Lower leg skin (tissue), 4 donors: Measurements from ENCODE around the gene SLC6A3. TPM values are rescaled to one million over a fixed set of nuclear protein-coding genes. Genes with fewer than 3 reads are reported as not detected.

Experiments used
- DNase-seq, 2 donors: peaks; one replicate each; pipeline ENCODE4 v3.0.0-alpha.2; 2019; ENCODE audit warnings: low spot score in 2 of 2
- H3K4me3 ChIP-seq: fragments of 200-600 bp; sonication (generic); 2 replicates; pipeline ENCODE4 v1.5.1; 2017; ENCODE audit warnings: mild to moderate bottlenecking, low read depth; ENCODE audit not compliant: poor library complexity, severe bottlenecking
- CTCF ChIP-seq, 3 donors: fragments of 450-650 bp; IDR thresholded peaks; one replicate each; pipeline ENCODE4 v1.5.1; 2016; ENCODE audit warnings: antibody characterized with exemption in 3 of 3, mild to moderate bottlenecking in 3 of 3, moderate library complexity in 2 of 3
- POLR2A ChIP-seq, 2 donors: fragments of 450-650 bp; IDR thresholded peaks; one replicate each; pipeline ENCODE4 v1.6.1; 2016 to 2017; ENCODE audit warnings: antibody characterized with exemption in 2 of 2, mild to moderate bottlenecking in 1 of 2, moderate library complexity in 1 of 2
- WGBS, 2 donors: methylation state at CpG; one replicate each; pipeline ENCODE4 v1.1.5; 2018; 5-methylcytosine and 5-hydroxymethylcytosine counted together
- intact Hi-C: fragments of 100-400 bp; cut with DNase I; formaldehyde crosslinking; loops from one replicate; pipeline ENCODE4 v1.15.0; 2023; ENCODE audit warnings: low total_unique reads
- total RNA-seq, 4 donors: library from RNA; depleted of rRNA; stranded (reverse); fragments of >200 nt; gene quantifications; one replicate each; pipeline ENCODE4 v1.1.0, GENCODE V29; 2016

SLC6A3 gene
- total RNA-seq, 4 donors from 2014 or later = not detected

- intact Hi-C loops = no loop called here
- H3K4me3 ChIP-seq = no peak overlapping the region
- no peak for DNase-seq
- 89 to 90% methylated on average over 20 to 29 of the region's 29 CpGs for WGBS, 2 donors
- TF ChIP-seq POLR2A (IDR thresholded peaks at IDR 0.05) (no peak), CTCF (IDR thresholded peaks at IDR 0.05) (no peak)
Observed at GRCh38 chr5:1421521-1422341, 23.5 kb downstream of the SLC6A3 start.

DNA sequence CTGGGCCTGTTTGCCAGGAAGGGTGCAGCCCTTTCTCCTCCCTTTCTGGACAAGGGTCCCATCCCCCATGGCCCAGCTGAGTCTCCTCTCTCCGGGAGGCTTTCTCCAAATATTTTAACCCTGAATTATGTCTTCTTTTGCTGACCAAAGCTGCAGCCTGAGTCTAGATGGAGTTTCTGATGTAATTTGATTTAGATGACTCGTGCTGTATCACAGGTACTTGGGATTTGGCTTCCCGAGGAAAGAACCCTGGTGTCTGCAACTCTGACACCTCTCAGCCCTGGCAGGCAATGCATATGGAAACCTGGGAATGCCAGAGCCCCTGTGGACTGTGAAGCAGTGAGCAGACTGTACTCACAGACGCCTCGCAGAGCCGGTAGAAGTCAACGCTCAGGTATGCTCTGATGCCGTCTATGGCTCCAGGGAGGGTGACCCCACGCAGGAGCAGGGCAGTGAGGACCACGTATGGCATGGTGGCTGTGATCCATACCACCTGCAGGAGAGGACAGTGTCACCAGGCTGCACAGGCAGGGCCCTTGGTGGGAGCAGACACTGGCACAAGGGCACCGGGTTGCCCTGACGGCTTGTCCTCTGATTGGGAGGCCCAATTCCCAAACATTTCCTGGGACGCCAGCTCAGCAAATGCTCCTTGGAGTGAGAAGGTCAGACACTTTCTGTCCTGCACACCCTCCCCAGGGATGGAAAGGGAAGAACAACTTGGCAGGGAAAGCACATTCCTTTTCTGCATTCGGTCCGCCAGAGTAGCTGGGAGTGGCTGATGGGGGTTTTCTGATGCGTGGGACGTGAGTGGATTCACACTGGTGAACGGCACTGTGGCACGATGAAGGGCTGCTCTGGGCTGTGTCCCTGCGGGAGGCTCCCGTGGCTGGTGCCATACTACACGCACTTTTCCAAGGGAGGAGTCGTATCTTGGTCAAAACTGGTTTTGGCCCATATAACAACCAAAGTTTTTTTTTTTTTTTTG is 24.7 kb downstream of the SLC6A3 start:
- DNase-seq = no peak
- intact Hi-C loops = no loop called here

DNA sequence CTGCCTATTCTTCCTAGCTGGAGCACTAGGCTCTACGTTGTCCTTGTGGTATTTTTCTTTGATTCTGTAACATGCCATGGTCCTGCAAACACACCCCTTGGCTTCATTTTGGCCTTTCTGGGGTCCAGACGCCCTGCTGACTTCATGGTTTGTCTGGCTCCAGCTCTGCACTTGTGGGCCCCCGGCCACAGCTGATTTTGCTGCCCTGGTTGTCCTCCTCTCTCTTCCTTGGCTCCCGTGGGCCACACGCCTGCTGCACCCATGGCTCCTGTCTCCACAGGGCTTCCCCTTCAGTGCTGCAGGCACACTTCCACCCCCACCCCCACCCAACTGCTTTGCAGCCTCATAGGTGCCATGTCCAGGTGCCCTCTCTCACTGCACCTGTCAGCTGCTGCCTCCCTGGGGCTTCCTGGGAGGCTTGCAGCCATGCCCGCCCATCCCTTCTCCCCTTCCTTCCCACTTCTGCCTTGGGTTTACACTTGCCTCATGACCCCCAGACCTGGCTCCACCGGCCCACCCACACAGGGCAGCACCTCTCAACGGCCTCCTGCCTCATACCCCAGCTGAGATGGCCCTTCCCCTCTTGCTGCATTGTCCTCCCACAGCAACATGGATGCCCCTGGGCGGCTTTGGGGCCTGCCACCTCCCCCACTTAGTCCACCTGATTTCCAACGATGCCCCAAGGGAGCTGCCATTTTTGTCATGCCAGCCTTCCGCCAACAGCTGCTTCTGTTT is 25.6 kb downstream of the SLC6A3 start:
- TF ChIP-seq CTCF (IDR thresholded peaks at IDR 0.05) = no peak
- no peak for TF ChIP-seq POLR2A (IDR thresholded peaks at IDR 0.05)
- WGBS, 2 donors = 67 to 71% methylated on average over 11 of the region's 11 CpGs
- no peak for DNase-seq
- H3K4me3 ChIP-seq = no peak overlapping the region
- intact Hi-C loops = no loop called here

More for the DNA sequence above, 24.7 kb downstream of the SLC6A3 start:
- no peak overlapping the region for H3K4me3 ChIP-seq
- WGBS, 2 donors = 61 to 68% methylated on average over 23 of the region's 23 CpGs
- no peak for TF ChIP-seq CTCF (IDR thresholded peaks at IDR 0.05)
- no peak for TF ChIP-seq POLR2A (IDR thresholded peaks at IDR 0.05)

GRCh38 chr5:1418921-1419280 is 26.3 kb downstream of the SLC6A3 start:
- no peak for DNase-seq
- intact Hi-C loops = no loop called here
- no peak for TF ChIP-seq CTCF (IDR thresholded peaks at IDR 0.05)
- TF ChIP-seq POLR2A (IDR thresholded peaks at IDR 0.05) = no peak
- no peak overlapping the region for H3K4me3 ChIP-seq

DNA sequence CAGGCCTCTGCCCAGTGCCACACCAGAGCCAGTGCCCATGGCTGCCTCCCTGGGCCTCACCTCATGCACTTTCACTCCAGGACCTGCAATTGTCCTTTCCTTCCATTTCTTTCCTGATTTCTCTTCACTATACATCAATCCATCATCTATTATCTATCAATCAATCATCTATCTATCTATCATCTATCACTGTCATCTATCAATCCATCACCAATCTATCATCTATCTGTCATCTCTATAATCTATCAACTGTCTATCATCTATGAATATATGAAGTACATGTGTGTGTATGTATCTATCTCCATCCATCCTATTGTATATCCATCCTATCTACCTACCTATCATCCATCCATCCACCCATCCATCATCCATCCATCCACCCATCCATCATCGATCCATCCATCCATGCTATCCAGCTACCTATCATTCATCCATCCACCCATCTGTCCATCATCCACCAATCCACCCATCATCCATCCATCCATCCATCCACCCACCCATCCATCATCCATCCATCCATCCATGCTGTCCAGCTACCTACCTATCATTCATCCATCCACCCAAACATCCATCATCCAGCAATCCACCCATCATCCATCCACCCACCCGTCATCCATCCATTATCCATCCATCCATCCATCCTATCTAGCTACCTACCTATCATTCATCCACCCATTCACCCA is 26.9 kb downstream of the SLC6A3 start:
- intact Hi-C loops = no loop called here
- no peak for TF ChIP-seq POLR2A (IDR thresholded peaks at IDR 0.05)
- H3K4me3 ChIP-seq = no peak overlapping the region
- no peak for DNase-seq
- 84 to 92% methylated on average over 2 of the region's 2 CpGs for WGBS, 2 donors
